Measurements from ENCODE around the gene SERAC1.
"Not testable (repeated sequence)": the region's sequence is repeated elsewhere in the genome, so short reads cannot be mapped to it uniquely, and the experiment has no call there.

GRCh38 chr6:158152025-158152424, 16.0 kb downstream of the SERAC1 start:
- not testable (repeated sequence) for TF ChIP-seq EZH2 (IDR thresholded peaks at IDR 0.05; ENCODE audit: low read length); CTCF (optimal IDR thresholded peaks at IDR 0.05 in 1 of 3, IDR thresholded peaks at IDR 0.05 in 1 of 3, conservative IDR thresholded peaks at IDR 0.05 in 1 of 3; ENCODE audit: extremely low read depth in 1 of 3, insufficient read depth in 2 of 3, low read length in 3 of 3)
